NT2/D1 (cell line): ENCODE measurements around the gene DCBLD2.

Source experiments
- SUZ12 ChIP-seq: IDR thresholded peaks from 2 replicates; pipeline ENCODE4 v1.6.1; 2011; ENCODE audit not compliant: insufficient read length, insufficient read depth; ENCODE audit errors: extremely low read depth
- YY1 ChIP-seq: IDR thresholded peaks from 2 replicates; pipeline ENCODE4 v1.6.1; 2011; ENCODE audit not compliant: insufficient read length, insufficient read depth
- ZNF274 ChIP-seq: IDR thresholded peaks from 2 replicates; pipeline ENCODE4 v1.6.1; 2011; ENCODE audit warnings: mild to moderate bottlenecking, low read depth, low read length

- no peak for TF ChIP-seq SUZ12
- no peak for TF ChIP-seq ZNF274
- no peak for TF ChIP-seq YY1
These were observed 16.7 kb downstream of the DCBLD2 start for GRCh38 chr3:98884675-98885371.
